ENCODE measurements around the gene EFCAB8.
"Not testable (repeated sequence)": the region's sequence is repeated elsewhere in the genome, so short reads cannot be mapped to it uniquely, and the experiment has no call there.

Gene EFCAB8

GRCh38 chr20:32969356-32970114 lies 110.8 kb downstream of the EFCAB8 start:
- H3K36me3 ChIP-seq (ENCODE audit: control insufficient read depth in 1 of 2, insufficient read depth in 2 of 2, low read length in 2 of 2): no peaks in the 10 kb centered on the region
- H3K4me3 ChIP-seq (ENCODE audit: low read depth in 1 of 2, low read length in 2 of 2): no peak overlapping the region
- no peaks in the 10 kb centered on the region for H3K27me3 ChIP-seq (ENCODE audit: low read depth, low read length)
- H3K9me3 ChIP-seq (ENCODE audit: control insufficient read depth in 1 of 2, low read length in 2 of 2): no peaks in the 10 kb centered on the region
- no peaks in the 10 kb centered on the region for H3K4me1 ChIP-seq (ENCODE audit: control insufficient read depth in 1 of 2, insufficient read depth in 2 of 2, low read length in 2 of 2)
- H3K27ac ChIP-seq (ENCODE audit: low read length): no peak overlapping the region

DNA sequence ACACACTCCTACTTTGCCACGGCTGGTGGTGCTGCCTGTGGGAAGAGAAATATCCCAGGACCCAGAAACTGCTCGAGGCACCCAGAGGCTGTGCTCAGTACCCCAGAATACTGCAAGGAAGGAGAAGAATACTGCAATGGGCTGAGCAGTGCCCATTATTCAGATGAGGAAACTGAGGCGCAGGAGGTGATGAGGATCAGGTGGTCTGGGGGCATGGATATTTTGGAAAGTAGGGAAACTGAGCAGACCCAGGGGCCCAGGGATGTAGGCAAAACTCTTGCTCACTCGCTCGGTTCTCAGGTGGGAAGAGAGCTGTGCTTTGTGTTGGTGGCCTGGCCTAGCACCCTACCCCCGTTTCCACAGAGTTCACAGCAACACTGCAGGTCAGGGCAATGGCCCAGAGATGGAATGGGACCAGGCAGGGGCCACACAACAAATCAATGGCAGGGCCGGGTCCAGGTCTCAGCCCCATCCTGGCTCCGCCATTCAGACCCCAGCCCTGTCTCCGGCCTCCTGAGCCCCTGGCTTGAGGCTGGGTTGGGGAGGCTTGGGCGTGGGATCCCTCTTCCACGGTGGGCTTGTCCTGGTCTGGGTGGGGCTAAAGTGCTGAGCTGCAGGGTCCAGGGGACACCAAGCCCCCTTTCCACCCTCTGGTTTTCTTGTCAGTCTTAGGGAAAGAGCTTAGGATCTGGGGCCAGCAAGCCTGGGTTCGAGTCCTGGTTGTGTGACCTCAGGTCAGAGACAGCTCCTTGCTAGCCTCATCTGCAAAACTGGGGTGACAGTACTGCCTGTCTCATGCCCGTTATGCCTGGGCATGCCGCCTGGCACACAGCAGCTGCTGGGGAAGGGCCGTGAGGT lies 111.6 kb downstream of the EFCAB8 start:
- Histone ChIP-seq H3K27ac (ENCODE audit: low read length) (no peak overlapping the region), H3K27me3 (ENCODE audit: low read depth, low read length) (no peaks in the 10 kb centered on the region), H3K36me3 (ENCODE audit: control insufficient read depth in 1 of 2, insufficient read depth in 2 of 2, low read length in 2 of 2) (no peaks in the 10 kb centered on the region), H3K9me3 (ENCODE audit: control insufficient read depth in 1 of 2, low read length in 2 of 2) (no peaks in the 10 kb centered on the region), H3K4me3 (ENCODE audit: low read depth in 1 of 2, low read length in 2 of 2) (no peak overlapping the region), H3K4me1 (ENCODE audit: control insufficient read depth in 1 of 2, insufficient read depth in 2 of 2, low read length in 2 of 2) (no peaks in the 10 kb centered on the region)

GRCh38 chr20:32970973-32971300 lies 112.2 kb downstream of the EFCAB8 start:
- Histone ChIP-seq H3K4me1 (ENCODE audit: control insufficient read depth in 1 of 2, insufficient read depth in 2 of 2, low read length in 2 of 2) (no peaks in the 10 kb centered on the region), H3K36me3 (ENCODE audit: control insufficient read depth in 1 of 2, insufficient read depth in 2 of 2, low read length in 2 of 2) (no peaks in the 10 kb centered on the region), H3K27me3 (ENCODE audit: low read depth, low read length) (no peaks in the 10 kb centered on the region), H3K4me3 (ENCODE audit: low read depth in 1 of 2, low read length in 2 of 2) (no peak overlapping the region), H3K9me3 (ENCODE audit: control insufficient read depth in 1 of 2, low read length in 2 of 2) (no peaks in the 10 kb centered on the region), H3K27ac (ENCODE audit: low read length) (no peak overlapping the region)

- peaks cover 0 to under 1% of the 10 kb centered on the region in 2 donors for H3K9me3 ChIP-seq (ENCODE audit: control insufficient read depth in 1 of 2, low read length in 2 of 2)
- H3K4me1 ChIP-seq (ENCODE audit: control insufficient read depth in 1 of 2, insufficient read depth in 2 of 2, low read length in 2 of 2): no peaks in the 10 kb centered on the region
- H3K27me3 ChIP-seq (ENCODE audit: low read depth, low read length): no peaks in the 10 kb centered on the region
- H3K36me3 ChIP-seq (ENCODE audit: control insufficient read depth in 1 of 2, insufficient read depth in 2 of 2, low read length in 2 of 2): no peaks in the 10 kb centered on the region
- H3K27ac ChIP-seq (ENCODE audit: low read length): no peak overlapping the region
- H3K4me3 ChIP-seq (ENCODE audit: low read depth in 1 of 2, low read length in 2 of 2): no peak overlapping the region
Measured at GRCh38 chr20:32971703-32972161, 113.0 kb downstream of the EFCAB8 start.

- H3K27me3 ChIP-seq (ENCODE audit: low read depth, low read length): no peaks in the 10 kb centered on the region
- H3K9me3 ChIP-seq (ENCODE audit: control insufficient read depth in 1 of 2, low read length in 2 of 2): peaks cover 0 to 2% of the 10 kb centered on the region in 2 donors
- no peak overlapping the region for H3K4me3 ChIP-seq (ENCODE audit: low read depth in 1 of 2, low read length in 2 of 2)
- H3K4me1 ChIP-seq (ENCODE audit: control insufficient read depth in 1 of 2, insufficient read depth in 2 of 2, low read length in 2 of 2): no peaks in the 10 kb centered on the region
- H3K36me3 ChIP-seq (ENCODE audit: control insufficient read depth in 1 of 2, insufficient read depth in 2 of 2, low read length in 2 of 2): no peaks in the 10 kb centered on the region
- no peak overlapping the region for H3K27ac ChIP-seq (ENCODE audit: low read length)
Measured at GRCh38 chr20:32972181-32973076, 113.7 kb downstream of the EFCAB8 start.

DNA sequence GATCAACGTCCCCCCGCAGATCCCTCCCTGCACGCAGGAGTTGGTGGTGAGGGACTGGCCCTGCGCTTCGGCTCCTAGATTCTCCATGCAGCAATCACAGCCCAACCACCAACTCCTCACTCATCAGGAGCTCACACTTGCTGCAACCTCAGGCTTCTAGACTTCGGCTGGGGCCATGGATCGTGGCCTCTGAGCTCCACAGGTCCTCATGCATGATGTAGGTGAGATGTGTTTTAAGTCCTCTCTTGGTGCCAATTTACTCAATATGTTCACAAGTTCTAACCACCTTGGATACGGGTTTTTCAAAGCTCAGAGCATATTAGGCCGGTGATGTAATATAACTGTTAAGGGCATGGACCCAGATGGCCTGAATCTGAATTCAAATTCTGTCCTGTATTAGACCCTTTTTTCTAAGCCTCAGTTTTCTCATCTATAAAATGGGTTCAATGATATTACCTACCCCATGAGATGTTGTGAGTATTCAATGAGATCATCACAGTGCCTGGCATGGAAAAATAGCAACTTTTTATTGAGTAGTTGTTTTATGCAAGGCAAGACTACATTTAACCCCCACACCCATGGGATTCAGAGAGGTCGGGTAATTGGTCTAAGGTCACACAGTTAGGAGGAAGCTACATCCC lies 114.5 kb downstream of the EFCAB8 start:
- Histone ChIP-seq H3K27me3 (ENCODE audit: low read depth, low read length) (no peaks in the 10 kb centered on the region), H3K9me3 (ENCODE audit: control insufficient read depth in 1 of 2, low read length in 2 of 2) (peaks cover 0 to 2% of the 10 kb centered on the region in 2 donors), H3K27ac (ENCODE audit: low read length) (no peak overlapping the region), H3K4me3 (ENCODE audit: low read depth in 1 of 2, low read length in 2 of 2) (no peak overlapping the region), H3K4me1 (ENCODE audit: control insufficient read depth in 1 of 2, insufficient read depth in 2 of 2, low read length in 2 of 2) (no peaks in the 10 kb centered on the region), H3K36me3 (ENCODE audit: control insufficient read depth in 1 of 2, insufficient read depth in 2 of 2, low read length in 2 of 2) (no peaks in the 10 kb centered on the region)

GRCh38 chr20:32974204-32975064 lies 115.7 kb downstream of the EFCAB8 start:
- not testable (repeated sequence) for H3K27me3 ChIP-seq (ENCODE audit: low read depth, low read length); H3K4me3 ChIP-seq (ENCODE audit: low read depth in 1 of 2, low read length in 2 of 2); H3K36me3 ChIP-seq (ENCODE audit: control insufficient read depth in 1 of 2, insufficient read depth in 2 of 2, low read length in 2 of 2); H3K4me1 ChIP-seq (ENCODE audit: control insufficient read depth in 1 of 2, insufficient read depth in 2 of 2, low read length in 2 of 2); H3K27ac ChIP-seq (ENCODE audit: low read length); H3K9me3 ChIP-seq (ENCODE audit: control insufficient read depth in 1 of 2, low read length in 2 of 2)

GRCh38 chr20:32975121-32975520 lies 116.4 kb downstream of the EFCAB8 start:
- not testable (repeated sequence) for H3K27ac ChIP-seq (ENCODE audit: low read length); H3K4me3 ChIP-seq (ENCODE audit: low read depth in 1 of 2, low read length in 2 of 2); H3K4me1 ChIP-seq (ENCODE audit: control insufficient read depth in 1 of 2, insufficient read depth in 2 of 2, low read length in 2 of 2); H3K27me3 ChIP-seq (ENCODE audit: low read depth, low read length); H3K9me3 ChIP-seq (ENCODE audit: control insufficient read depth in 1 of 2, low read length in 2 of 2); H3K36me3 ChIP-seq (ENCODE audit: control insufficient read depth in 1 of 2, insufficient read depth in 2 of 2, low read length in 2 of 2)

DNA sequence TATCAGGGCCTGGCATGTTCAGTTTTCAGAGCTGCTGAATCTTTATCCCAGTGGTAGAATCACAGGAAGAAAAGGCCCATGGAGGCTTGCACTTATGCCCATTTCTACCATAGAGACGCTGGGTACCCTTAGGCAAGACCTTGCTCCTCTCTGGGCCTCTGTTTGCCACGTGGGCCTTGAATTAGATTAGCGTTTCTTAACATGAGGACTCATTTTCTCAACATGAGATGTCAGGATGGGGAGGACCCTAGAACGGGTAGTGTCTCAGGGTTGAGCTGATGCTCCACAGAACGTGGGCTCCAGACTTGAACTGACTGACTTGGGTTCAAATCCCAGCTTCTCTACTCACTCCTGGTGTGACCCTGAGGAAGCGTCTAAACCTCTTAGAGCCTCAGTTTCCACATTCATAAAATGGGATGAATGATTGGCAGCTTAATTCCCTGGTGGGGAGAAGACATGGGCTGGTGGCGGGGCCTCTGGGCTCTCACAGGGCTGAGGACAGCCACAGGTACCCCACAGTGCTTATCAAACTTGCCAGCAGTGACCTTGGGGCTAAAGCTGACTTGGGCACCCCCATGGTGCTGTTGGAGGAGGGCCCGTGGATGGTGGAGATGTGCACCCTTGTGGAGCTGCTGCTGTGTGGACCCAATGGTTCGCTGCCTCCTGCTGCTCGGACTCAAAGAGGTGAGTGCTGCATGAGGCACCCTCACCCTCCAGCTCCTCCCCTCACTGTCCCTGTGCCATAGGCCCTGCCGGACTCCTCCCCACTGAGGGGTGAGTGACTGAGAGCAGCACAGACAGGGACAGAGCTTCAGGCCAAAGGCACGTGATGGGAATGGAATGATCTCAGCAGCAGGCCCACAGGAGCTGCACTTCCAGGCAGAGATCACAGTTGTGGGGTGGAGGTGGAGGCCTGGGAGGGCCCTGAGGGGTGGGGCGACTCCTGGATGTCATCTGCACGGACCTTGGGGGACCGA lies 117.3 kb downstream of the EFCAB8 start:
- no peak overlapping the region for H3K4me3 ChIP-seq (ENCODE audit: low read depth in 1 of 2, low read length in 2 of 2)
- no peaks in the 10 kb centered on the region for H3K36me3 ChIP-seq (ENCODE audit: control insufficient read depth in 1 of 2, insufficient read depth in 2 of 2, low read length in 2 of 2)
- peaks cover 0 to 2% of the 10 kb centered on the region in 2 donors for H3K9me3 ChIP-seq (ENCODE audit: control insufficient read depth in 1 of 2, low read length in 2 of 2)
- H3K27me3 ChIP-seq (ENCODE audit: low read depth, low read length): no peaks in the 10 kb centered on the region
- no peak overlapping the region for H3K27ac ChIP-seq (ENCODE audit: low read length)
- H3K4me1 ChIP-seq (ENCODE audit: control insufficient read depth in 1 of 2, insufficient read depth in 2 of 2, low read length in 2 of 2): no peaks in the 10 kb centered on the region
